Measurements from ENCODE around the gene ZNG1B.
"Not testable (repeated sequence)": the region's sequence is repeated elsewhere in the genome, so short reads cannot be mapped to it uniquely, and the experiment has no call there.

ZNG1B gene

GRCh38 chr2:113476688-113477368 lies 39.3 kb downstream of the ZNG1B start:
- H3K27me3 Mint-ChIP-seq (ENCODE audit: low read depth); H3K9me3 Mint-ChIP-seq; H3K4me1 Mint-ChIP-seq; H3K4me3 Mint-ChIP-seq; H3K27ac Mint-ChIP-seq: not testable (repeated sequence)
- H3K36me3 Mint-ChIP-seq (ENCODE audit: low read depth), result peaks cover 24% of the 10 kb centered on the region

GRCh38 chr2:113496527-113496926 lies 59.0 kb downstream of the ZNG1B start:
- H3K4me3 Mint-ChIP-seq; H3K9me3 Mint-ChIP-seq; H3K36me3 Mint-ChIP-seq (ENCODE audit: low read depth); H3K4me1 Mint-ChIP-seq; H3K27ac Mint-ChIP-seq: not testable (repeated sequence)
- H3K27me3 Mint-ChIP-seq (ENCODE audit: low read depth), result peaks cover 31% of the 10 kb centered on the region

- H3K36me3 Mint-ChIP-seq (ENCODE audit: low read depth); H3K9me3 Mint-ChIP-seq; H3K4me1 Mint-ChIP-seq; H3K27ac Mint-ChIP-seq: not testable (repeated sequence)
- Mint-ChIP-seq H3K4me3 (peak within 1 kb of the TSS; percentile 23 to 48 (median 26)), H3K27me3 (ENCODE audit: low read depth) (peaks cover 50% of the 10 kb centered on the region)
Observed at GRCh38 chr2:113498365-113498764, 60.9 kb downstream of the ZNG1B start, which contains the start of gene FOXD4L1. Gene FOXD4L1 (plus strand): TSS chr2:113498665. CDS start chr2:113499257, 592 bp downstream.

DNA sequence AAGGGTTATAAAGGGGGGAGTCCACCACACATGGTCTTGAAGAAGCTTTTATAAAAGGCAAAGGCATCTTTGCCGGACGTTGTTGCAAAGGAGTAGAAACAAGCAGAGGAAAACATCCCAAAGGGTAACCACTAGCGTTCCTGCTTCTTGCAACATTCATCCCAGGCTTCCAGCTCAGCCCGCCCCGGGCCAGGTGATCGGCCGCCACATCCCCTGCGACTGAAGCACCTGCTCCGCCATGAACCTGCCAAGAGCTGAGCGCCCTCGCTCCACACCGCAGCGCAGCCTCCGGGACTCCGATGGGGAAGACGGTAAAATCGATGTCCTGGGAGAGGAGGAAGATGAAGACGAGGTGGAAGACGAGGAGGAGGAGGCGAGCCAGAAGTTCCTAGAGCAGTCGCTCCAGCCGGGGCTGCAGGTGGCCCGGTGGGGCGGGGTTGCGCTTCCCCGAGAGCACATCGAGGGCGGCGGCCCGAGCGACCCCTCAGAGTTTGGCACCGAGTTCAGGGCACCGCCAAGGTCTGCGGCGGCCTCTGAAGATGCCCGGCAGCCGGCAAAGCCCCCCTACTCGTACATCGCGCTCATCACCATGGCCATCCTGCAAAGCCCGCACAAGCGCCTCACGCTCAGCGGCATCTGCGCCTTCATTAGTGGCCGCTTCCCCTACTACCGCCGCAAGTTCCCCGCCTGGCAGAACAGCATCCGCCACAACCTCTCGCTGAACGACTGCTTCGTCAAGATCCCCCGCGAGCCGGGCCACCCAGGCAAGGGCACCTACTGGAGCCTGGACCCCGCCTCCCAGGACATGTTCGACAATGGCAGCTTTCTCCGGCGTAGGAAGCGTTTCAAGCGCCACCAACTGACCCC lies 61.8 kb downstream of the ZNG1B start:
- peaks cover 54% of the 10 kb centered on the region for H3K27me3 Mint-ChIP-seq (ENCODE audit: low read depth)
- peak overlapping the region; percentile 23 to 37 (median 26) for H3K4me3 Mint-ChIP-seq
- H3K36me3 Mint-ChIP-seq (ENCODE audit: low read depth); H3K4me1 Mint-ChIP-seq; H3K27ac Mint-ChIP-seq; H3K9me3 Mint-ChIP-seq: not testable (repeated sequence)

DNA sequence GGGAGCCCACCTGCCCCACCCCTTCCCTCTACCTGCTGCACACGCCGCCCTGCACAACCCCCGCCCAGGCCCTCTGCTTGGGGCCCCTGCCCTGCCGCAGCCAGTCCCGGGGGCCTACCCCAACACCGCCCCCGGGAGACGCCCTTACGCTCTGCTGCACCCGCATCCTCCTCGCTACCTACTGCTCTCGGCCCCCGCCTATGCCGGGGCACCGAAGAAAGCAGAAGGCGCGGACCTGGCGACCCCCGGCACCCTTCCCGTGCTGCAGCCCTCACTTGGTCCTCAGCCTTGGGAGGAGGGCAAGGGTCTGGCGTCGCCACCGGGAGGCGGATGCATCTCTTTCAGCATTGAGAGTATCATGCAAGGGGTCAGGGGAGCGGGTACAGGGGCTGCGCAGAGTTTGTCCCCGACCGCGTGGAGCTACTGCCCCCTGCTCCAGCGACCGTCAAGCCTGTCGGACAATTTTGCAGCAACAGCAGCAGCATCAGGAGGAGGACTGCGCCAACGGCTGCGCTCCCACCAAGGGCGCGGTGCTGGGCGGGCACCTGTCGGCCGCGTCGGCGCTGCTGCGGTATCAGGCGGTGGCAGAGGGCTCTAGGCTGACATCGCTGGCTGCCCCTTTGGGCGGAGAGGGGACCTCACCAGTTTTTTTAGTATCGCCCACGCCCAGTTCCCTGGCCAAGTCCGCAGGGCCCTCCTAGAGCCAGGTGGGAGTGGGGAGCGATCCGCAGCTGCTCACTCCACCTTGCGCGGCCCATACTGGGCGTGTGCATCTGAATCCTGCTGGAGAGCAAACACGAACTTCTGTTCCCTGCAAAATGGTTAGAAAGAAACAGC lies 62.6 kb downstream of the ZNG1B start:
- peak overlapping the region in 2 of 3 experiments; percentile 57 to 76 for H3K4me3 Mint-ChIP-seq
- peaks cover 59% of the 10 kb centered on the region for H3K27me3 Mint-ChIP-seq (ENCODE audit: low read depth)
- not testable (repeated sequence) for H3K9me3 Mint-ChIP-seq; H3K4me1 Mint-ChIP-seq; H3K27ac Mint-ChIP-seq; H3K36me3 Mint-ChIP-seq (ENCODE audit: low read depth)

GRCh38 chr2:113500723-113501038 lies 63.2 kb downstream of the ZNG1B start:
- H3K4me1 Mint-ChIP-seq; H3K27ac Mint-ChIP-seq; H3K36me3 Mint-ChIP-seq (ENCODE audit: low read depth); H3K9me3 Mint-ChIP-seq: not testable (repeated sequence)
- peak overlapping the region in 2 of 3 experiments; percentile 57 to 76 for H3K4me3 Mint-ChIP-seq
- peaks cover 61% of the 10 kb centered on the region for H3K27me3 Mint-ChIP-seq (ENCODE audit: low read depth)

GRCh38 chr2:113502216-113503093 lies 65.0 kb downstream of the ZNG1B start:
- H3K9me3 Mint-ChIP-seq; H3K36me3 Mint-ChIP-seq (ENCODE audit: low read depth); H3K27ac Mint-ChIP-seq; H3K4me1 Mint-ChIP-seq: not testable (repeated sequence)
- Mint-ChIP-seq H3K27me3 (ENCODE audit: low read depth) (peaks cover 64% of the 10 kb centered on the region), H3K4me3 (peak overlapping the region; percentile 65 to 89 (median 79))

- peak overlapping the region; percentile 65 to 81 (median 79) for H3K4me3 Mint-ChIP-seq
- H3K4me1 Mint-ChIP-seq; H3K27ac Mint-ChIP-seq; H3K36me3 Mint-ChIP-seq (ENCODE audit: low read depth); H3K9me3 Mint-ChIP-seq: not testable (repeated sequence)
- H3K27me3 Mint-ChIP-seq (ENCODE audit: low read depth), result peaks cover 67% of the 10 kb centered on the region
Observed at GRCh38 chr2:113503094-113504042, 65.9 kb downstream of the ZNG1B start.

GRCh38 chr2:113504081-113504480 lies 66.6 kb downstream of the ZNG1B start:
- H3K9me3 Mint-ChIP-seq; H3K36me3 Mint-ChIP-seq (ENCODE audit: low read depth); H3K4me1 Mint-ChIP-seq; H3K27ac Mint-ChIP-seq: not testable (repeated sequence)
- Mint-ChIP-seq H3K4me3 (peak overlapping the region; percentile 34 to 71 (median 59)), H3K27me3 (ENCODE audit: low read depth) (peaks cover 67% of the 10 kb centered on the region)

GRCh38 chr2:113507394-113508140 lies 70.1 kb downstream of the ZNG1B start:
- not testable (repeated sequence) for H3K9me3 Mint-ChIP-seq; H3K27ac Mint-ChIP-seq; H3K4me1 Mint-ChIP-seq; H3K36me3 Mint-ChIP-seq (ENCODE audit: low read depth); H3K4me3 Mint-ChIP-seq
- peaks cover 53% of the 10 kb centered on the region for H3K27me3 Mint-ChIP-seq (ENCODE audit: low read depth)

GRCh38 chr2:113508187-113508586 lies 70.7 kb downstream of the ZNG1B start:
- not testable (repeated sequence) for H3K4me3 Mint-ChIP-seq; H3K9me3 Mint-ChIP-seq; H3K27ac Mint-ChIP-seq; H3K36me3 Mint-ChIP-seq (ENCODE audit: low read depth); H3K4me1 Mint-ChIP-seq
- peaks cover 47% of the 10 kb centered on the region for H3K27me3 Mint-ChIP-seq (ENCODE audit: low read depth)

DNA sequence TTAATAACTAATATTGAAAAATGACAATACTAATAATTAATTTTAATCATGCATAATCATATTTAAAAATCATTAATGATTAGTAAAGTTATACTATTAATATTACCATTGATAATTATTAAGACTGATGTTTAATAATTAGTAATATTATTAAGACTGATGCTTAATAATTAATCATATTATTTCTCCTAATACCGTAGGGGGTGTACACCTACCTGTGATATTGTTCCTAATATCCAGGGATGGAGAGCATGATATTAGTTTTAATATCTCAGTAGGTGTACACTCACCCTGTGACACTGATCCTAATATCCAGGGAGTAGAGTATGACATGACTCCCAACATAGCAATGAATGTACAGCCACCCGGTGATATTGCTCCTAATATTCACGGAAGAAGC lies 73.4 kb downstream of the ZNG1B start:
- H3K4me3 Mint-ChIP-seq; H3K4me1 Mint-ChIP-seq; H3K27ac Mint-ChIP-seq; H3K36me3 Mint-ChIP-seq (ENCODE audit: low read depth); H3K9me3 Mint-ChIP-seq: not testable (repeated sequence)
- peaks cover 46% of the 10 kb centered on the region for H3K27me3 Mint-ChIP-seq (ENCODE audit: low read depth)

GRCh38 chr2:113511859-113512258 lies 74.4 kb downstream of the ZNG1B start:
- H3K4me3 Mint-ChIP-seq; H3K4me1 Mint-ChIP-seq; H3K27ac Mint-ChIP-seq; H3K36me3 Mint-ChIP-seq (ENCODE audit: low read depth); H3K9me3 Mint-ChIP-seq: not testable (repeated sequence)
- peaks cover 46% of the 10 kb centered on the region for H3K27me3 Mint-ChIP-seq (ENCODE audit: low read depth)

All from nephron (organoid).